Upper lobe of left lung (tissue), 6 donors: ENCODE results near the gene PINK1. TPM values are rescaled to one million over a fixed set of nuclear protein-coding genes. Genes with fewer than 3 reads are reported as not detected.

ENCODE experiments used
- ATAC-seq, 2 donors: fragments of 200-7000 bp; cut with Tn5 transposase; one replicate each; pipeline ENCODE4 v1.9.1; 2022; ENCODE audit warnings: mild to moderate bottlenecking in 2 of 2, moderate library complexity in 2 of 2; ENCODE audit not compliant: low FRiP score in 2 of 2
- DNase-seq, 2 donors: peaks; one replicate each; pipeline ENCODE4 v3.0.0-alpha.2; 2019 to 2020
- H3K27ac ChIP-seq, 4 donors: fragments of 200-600 bp; sonication (generic); one replicate each; pipeline ENCODE4 v1.5.1; 2016 to 2019
- H3K27me3 ChIP-seq, 4 donors: fragments of 200-600 bp; sonication (generic); one replicate each; pipeline ENCODE4 v1.5.1; 2017 to 2019
- H3K36me3 ChIP-seq, 4 donors: fragments of 200-600 bp; sonication (generic); one replicate each; pipeline ENCODE4 v1.5.1; 2016 to 2019
- H3K4me1 ChIP-seq, 4 donors: fragments of 200-600 bp; sonication (generic); one replicate each; pipeline ENCODE4 v1.5.1; 2018 to 2019
- H3K4me3 ChIP-seq, 4 donors: fragments of 200-600 bp; sonication (generic); one replicate each; pipeline ENCODE4 v1.5.1; 2017 to 2019; ENCODE audit warnings: mild to moderate bottlenecking in 2 of 4, moderate library complexity in 1 of 4
- H3K9me3 ChIP-seq, 4 donors: fragments of 200-600 bp; sonication (generic); one replicate each; pipeline ENCODE4 v1.5.1; 2018 to 2019
- EP300 ChIP-seq, 4 donors: sonication (generic); formaldehyde crosslinking; IDR thresholded peaks; one replicate each; pipeline ENCODE4 v1.5.1; 2017; ENCODE audit warnings: antibody characterized with exemption in 4 of 4, control low read depth in 2 of 4
- POLR2A ChIP-seq, 4 donors: fragments of 450-650 bp; IDR thresholded peaks; one replicate each; pipeline ENCODE4 v1.5.1; 2016 to 2017; ENCODE audit warnings: antibody characterized with exemption in 4 of 4, mild to moderate bottlenecking in 2 of 4
- POLR2AphosphoS5 ChIP-seq, 2 donors: sonication (generic); formaldehyde crosslinking; IDR thresholded peaks; one replicate each; pipeline ENCODE4 v1.5.1; 2017; ENCODE audit warnings: antibody characterized with exemption in 2 of 2
- WGBS, 2 donors: methylation state at CpG; one replicate each; pipeline ENCODE4 v1.1.5; 2017 to 2018; 5-methylcytosine and 5-hydroxymethylcytosine counted together
- total RNA-seq, 6 donors: library from RNA; depleted of rRNA in 4 of 6; stranded (reverse); fragments of >200 nt in 4 of 6; gene quantifications; one replicate each; pipeline versions ENCODE4 v1.1.0 to v1.2.1, GENCODE V29; 2016 to 2021
- TF ChIP-seq, protein P1 (sequence below), 6 experiments: fragments of 450-650 bp in 4 of 6; fragments of 200-600 bp in 2 of 6; sonication (generic) in 2 of 6; IDR thresholded peaks; one replicate each; pipeline ENCODE4 v1.5.1; 2016 to 2019; ENCODE audit warnings: antibody characterized with exemption in 6 of 6
- donor health status: DM: no; HTN: no; CAD: no; lungs with moderate emphysema.
- donor health status: DM: no; HTN: yes; CAD: no; lungs with severe emphysema.

PINK1 gene
- total RNA-seq, 6 donors from 2014 or later, result 62.8 to 118 (median 86.2) TPM

DNA sequence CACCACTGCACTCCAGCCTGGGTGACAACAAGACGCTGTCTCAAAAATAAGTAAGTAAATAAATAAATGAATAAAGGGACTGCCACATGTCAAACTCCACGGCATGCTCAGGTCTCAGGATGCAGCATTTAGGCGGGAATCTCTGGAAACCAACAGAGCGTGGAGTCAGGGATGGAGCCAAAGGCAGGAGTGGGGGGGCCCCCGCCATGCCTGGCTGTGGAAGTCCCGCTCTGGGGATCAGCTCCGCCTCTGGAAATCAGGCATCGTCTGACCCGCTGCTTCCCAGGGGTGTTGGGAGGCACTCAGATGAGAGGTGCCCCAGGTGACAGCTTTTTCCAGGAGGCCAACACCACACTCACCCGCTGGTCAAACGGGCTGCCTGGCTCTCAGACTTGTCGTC is 64.3 kb downstream of the PINK1 start:
- H3K4me3 ChIP-seq, result no peak overlapping the region
- peaks cover 6 to 14% (median 8%) of the 10 kb centered on the region in 4 donors for H3K4me1 ChIP-seq
- no peaks in the 10 kb centered on the region for H3K27me3 ChIP-seq
- DNase-seq, result no peak
- ATAC-seq, result no peak
- no peaks in the 10 kb centered on the region for H3K36me3 ChIP-seq
- WGBS, 2 donors, result 82 to 91% methylated on average over 10 to 12 of the region's 12 CpGs
- H3K27ac ChIP-seq, result peak overlapping the region in 1 of 4 donors; percentile 84
- no peaks in the 10 kb centered on the region for H3K9me3 ChIP-seq
- TF ChIP-seq POLR2AphosphoS5 (IDR thresholded peaks at IDR 0.05), result no peak
- TF ChIP-seq EP300 (IDR thresholded peaks at IDR 0.05), result no peak
- no peak for TF ChIP-seq POLR2A (IDR thresholded peaks at IDR 0.05)
- TF ChIP-seq, protein P1, sequence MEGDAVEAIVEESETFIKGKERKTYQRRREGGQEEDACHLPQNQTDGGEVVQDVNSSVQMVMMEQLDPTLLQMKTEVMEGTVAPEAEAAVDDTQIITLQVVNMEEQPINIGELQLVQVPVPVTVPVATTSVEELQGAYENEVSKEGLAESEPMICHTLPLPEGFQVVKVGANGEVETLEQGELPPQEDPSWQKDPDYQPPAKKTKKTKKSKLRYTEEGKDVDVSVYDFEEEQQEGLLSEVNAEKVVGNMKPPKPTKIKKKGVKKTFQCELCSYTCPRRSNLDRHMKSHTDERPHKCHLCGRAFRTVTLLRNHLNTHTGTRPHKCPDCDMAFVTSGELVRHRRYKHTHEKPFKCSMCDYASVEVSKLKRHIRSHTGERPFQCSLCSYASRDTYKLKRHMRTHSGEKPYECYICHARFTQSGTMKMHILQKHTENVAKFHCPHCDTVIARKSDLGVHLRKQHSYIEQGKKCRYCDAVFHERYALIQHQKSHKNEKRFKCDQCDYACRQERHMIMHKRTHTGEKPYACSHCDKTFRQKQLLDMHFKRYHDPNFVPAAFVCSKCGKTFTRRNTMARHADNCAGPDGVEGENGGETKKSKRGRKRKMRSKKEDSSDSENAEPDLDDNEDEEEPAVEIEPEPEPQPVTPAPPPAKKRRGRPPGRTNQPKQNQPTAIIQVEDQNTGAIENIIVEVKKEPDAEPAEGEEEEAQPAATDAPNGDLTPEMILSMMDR (IDR thresholded peaks at IDR 0.05), result no peak

DNA sequence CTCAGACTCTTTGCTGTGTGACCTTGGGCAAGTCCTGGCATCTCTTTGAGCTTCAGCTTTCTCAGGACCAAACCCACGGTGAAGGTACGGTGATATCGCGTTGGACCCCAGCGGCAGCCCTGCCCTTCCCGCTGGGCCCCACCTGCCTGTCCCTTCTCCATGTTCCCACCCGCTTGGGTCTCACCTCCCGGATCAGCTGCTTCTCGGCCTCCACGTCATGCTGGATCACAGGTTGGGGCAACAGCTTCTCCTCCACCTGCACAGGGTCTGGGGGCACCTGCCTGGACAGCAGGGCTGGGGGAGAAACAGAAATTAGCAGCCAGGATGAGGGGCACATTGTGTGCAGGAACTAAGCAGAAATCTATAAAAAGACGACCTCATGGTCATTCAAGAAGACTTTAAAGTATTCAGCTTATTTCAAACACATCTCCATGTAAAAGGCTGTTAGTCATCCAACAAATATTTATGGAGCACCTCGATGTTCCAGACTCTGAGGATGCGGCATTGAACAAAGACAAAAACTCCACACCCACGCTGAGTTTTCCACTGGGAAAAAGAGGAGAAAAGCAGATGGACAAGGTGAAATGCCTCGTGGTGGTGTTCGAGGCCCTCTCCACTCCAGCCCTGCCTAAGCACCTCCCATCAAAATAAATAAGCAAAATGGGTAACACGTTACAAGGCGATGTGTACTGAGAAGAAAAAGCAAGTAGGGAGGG is 65.1 kb downstream of the PINK1 start:
- no peaks in the 10 kb centered on the region for H3K9me3 ChIP-seq
- H3K4me3 ChIP-seq, result no peak overlapping the region
- no peak for ATAC-seq
- TF ChIP-seq, protein P1 (IDR thresholded peaks at IDR 0.05), result no peak
- TF ChIP-seq EP300 (IDR thresholded peaks at IDR 0.05), result no peak
- WGBS, 2 donors, result 82 to 86% methylated on average over 8 to 17 of the region's 18 CpGs
- H3K27ac ChIP-seq, result no peak overlapping the region
- H3K27me3 ChIP-seq, result no peaks in the 10 kb centered on the region
- H3K4me1 ChIP-seq, result peaks cover 6 to 14% (median 8%) of the 10 kb centered on the region in 4 donors
- DNase-seq, result peak in 1 of 2 donors; percentile 55
- H3K36me3 ChIP-seq, result no peaks in the 10 kb centered on the region

DNA sequence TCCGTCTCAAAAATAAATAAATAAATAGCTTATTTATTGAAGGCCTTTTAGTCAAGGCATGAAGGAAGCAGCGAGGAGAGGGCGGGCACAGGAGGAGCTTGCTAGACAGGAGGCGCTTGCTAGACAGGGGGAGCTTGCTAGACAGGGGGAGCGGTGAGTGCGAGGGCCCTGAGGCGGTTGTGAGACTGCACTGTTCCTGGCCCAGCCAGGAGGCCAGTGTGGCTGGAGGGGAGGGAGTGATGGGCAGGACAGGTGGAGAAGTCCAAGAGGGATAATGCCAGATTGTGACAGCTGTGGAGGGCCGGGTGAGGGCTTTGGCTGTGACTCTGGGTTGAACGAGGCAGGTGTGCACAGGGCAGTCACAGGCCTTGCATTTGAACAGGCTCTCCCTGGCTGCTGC is 66.3 kb downstream of the PINK1 start:
- TF ChIP-seq POLR2AphosphoS5 (IDR thresholded peaks at IDR 0.05), result no peak
- TF ChIP-seq EP300 (IDR thresholded peaks at IDR 0.05), result no peak
- Histone ChIP-seq H3K27me3 (no peaks in the 10 kb centered on the region), H3K27ac (no peak overlapping the region), H3K4me3 (no peak overlapping the region), H3K36me3 (no peaks in the 10 kb centered on the region), H3K4me1 (peaks cover 6 to 14% (median 8%) of the 10 kb centered on the region in 4 donors), H3K9me3 (no peaks in the 10 kb centered on the region)
- no peak for DNase-seq
- no peak for ATAC-seq
- 90 to 94% methylated on average over 9 of the region's 9 CpGs for WGBS, 2 donors

DNA sequence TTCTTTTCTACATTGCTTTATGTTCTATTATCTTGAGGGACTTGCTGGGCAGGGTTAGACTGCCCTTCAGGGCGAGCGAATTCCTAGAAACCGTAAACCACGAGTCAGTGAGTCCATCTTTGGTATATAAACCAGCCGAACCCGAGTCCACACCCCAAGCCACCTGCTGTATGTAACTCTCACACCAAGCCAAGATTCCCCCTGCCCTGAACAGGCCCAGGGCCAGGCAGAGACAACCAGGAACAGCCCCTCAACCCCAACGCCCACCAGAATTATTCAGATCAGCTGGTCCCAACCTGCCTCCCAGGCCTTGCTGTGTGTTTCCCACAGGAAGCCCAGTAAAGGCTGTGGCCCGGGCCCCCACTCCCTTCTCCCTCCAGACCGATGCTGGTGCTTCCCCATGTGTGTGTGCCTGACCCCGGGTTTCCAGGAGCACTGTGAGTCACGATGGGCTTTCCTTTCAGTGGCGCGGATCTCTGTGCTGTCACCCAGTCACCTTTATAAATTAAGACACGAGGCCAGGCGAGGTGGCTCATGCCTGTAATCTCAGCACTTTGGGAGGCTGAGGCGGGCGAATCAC is 67.5 kb downstream of the PINK1 start:
- Histone ChIP-seq H3K4me1 (peaks cover 6 to 14% (median 8%) of the 10 kb centered on the region in 4 donors), H3K4me3 (no peak overlapping the region), H3K27me3 (no peaks in the 10 kb centered on the region), H3K9me3 (no peaks in the 10 kb centered on the region), H3K36me3 (no peaks in the 10 kb centered on the region), H3K27ac (no peak overlapping the region)
- TF ChIP-seq POLR2AphosphoS5 (IDR thresholded peaks at IDR 0.05), result no peak
- no peak for TF ChIP-seq POLR2A (IDR thresholded peaks at IDR 0.05)
- TF ChIP-seq, protein P1 (IDR thresholded peaks at IDR 0.05), result no peak
- TF ChIP-seq EP300 (IDR thresholded peaks at IDR 0.05), result no peak
- DNase-seq (no peak), ATAC-seq (no peak)
- 89 to 91% methylated on average over 16 to 17 of the region's 17 CpGs for WGBS, 2 donors

Other genes with a start within 250 kb of the PINK1 start
- gene CAMK2N1, start 147.2 kb upstream of the PINK1 start, total RNA-seq, result 10 to 100 TPM; 18.4 to 63.9 (median 28.1) TPM
- 10 to 100 TPM; 15.7 to 39.3 (median 30.8) TPM for gene MUL1, start 125.3 kb upstream of the PINK1 start, total RNA-seq
- 1 to 10 TPM in 1 of 6 donors, under 1 TPM in 2, not detected in 3; 0.23 to 1.2 (median 0.30) TPM for gene FAM43B, start 80.9 kb upstream of the PINK1 start, total RNA-seq
- gene CDA, start 44.4 kb upstream of the PINK1 start, total RNA-seq, result 1 to 10 TPM in 5 of 6 donors, not detected in 1; 2.6 to 9.3 (median 3.0) TPM
- 100 to 1,000 TPM in 4 of 6 donors, 10 to 100 TPM in 2; 54.5 to 212 (median 141) TPM for gene DDOST, start 27.9 kb downstream of the PINK1 start, total RNA-seq
- 10 to 100 TPM in 1 of 6 donors, 1 to 10 TPM in 5; 4.2 to 12.6 (median 8.5) TPM for gene KIF17, start 84.5 kb downstream of the PINK1 start, total RNA-seq
- gene SH2D5, start 99.2 kb downstream of the PINK1 start, total RNA-seq, result under 1 TPM in 3 of 6 donors, not detected in 3; 0.13 to 0.46 (median 0.40) TPM
- gene HP1BP3, start 153.8 kb downstream of the PINK1 start, total RNA-seq, result 100 to 1,000 TPM; 140 to 731 (median 274) TPM